Mesodermal cell (in vitro differentiated cells): Measurements from ENCODE around the gene WWC2. TPM values are rescaled to one million over a fixed set of nuclear protein-coding genes. Genes with fewer than 3 reads are reported as not detected.

ENCODE experiments used
- H3K27ac ChIP-seq: 2 replicates; pipeline ENCODE4 v1.7.0; 2013; ENCODE audit warnings: mild to moderate bottlenecking, low read depth, low read length, moderate library complexity; ENCODE audit not compliant: severe bottlenecking
- H3K36me3 ChIP-seq: 2 replicates; pipeline ENCODE4 v1.7.1; 2013; ENCODE audit warnings: mild to moderate bottlenecking, low read length, moderate library complexity; ENCODE audit not compliant: control insufficient read depth, insufficient read depth
- H3K4me1 ChIP-seq: one replicate; pipeline ENCODE4 v1.7.1; 2013; ENCODE audit warnings: mild to moderate bottlenecking, low read length; ENCODE audit not compliant: insufficient read depth, control insufficient read depth, poor library complexity, severe bottlenecking
- H3K4me3 ChIP-seq: 2 replicates; pipeline ENCODE4 v1.7.0; 2013; ENCODE audit warnings: low read length, control low read depth, mild to moderate bottlenecking; ENCODE audit not compliant: insufficient read depth, poor library complexity, severe bottlenecking; ENCODE audit errors: extremely low read depth
- H3K9me3 ChIP-seq: 2 replicates; pipeline ENCODE4 v1.7.1; 2013; ENCODE audit warnings: mild to moderate bottlenecking, low read length, moderate library complexity; ENCODE audit not compliant: control insufficient read depth
- WGBS, 2 experiments: methylation state at CpG; one replicate each; pipeline ENCODE4 v1.1.5; 2013; ENCODE audit warnings: missing lambda C conversion rate in 2 of 2; ENCODE audit not compliant: insufficient coverage in 2 of 2; 5-methylcytosine and 5-hydroxymethylcytosine counted together
- polyA plus RNA-seq, 2 experiments: library from polyadenylated mRNA; stranded (reverse); fragments of 50-300 nt; gene quantifications; one replicate each; pipeline ENCODE4 v1.2.3, GENCODE V29; 2013

Gene WWC2
- polyA plus RNA-seq (2013, experiment 1 of 2), result 37.2 TPM
- 30.8 TPM for polyA plus RNA-seq (2013, experiment 2 of 2)

DNA sequence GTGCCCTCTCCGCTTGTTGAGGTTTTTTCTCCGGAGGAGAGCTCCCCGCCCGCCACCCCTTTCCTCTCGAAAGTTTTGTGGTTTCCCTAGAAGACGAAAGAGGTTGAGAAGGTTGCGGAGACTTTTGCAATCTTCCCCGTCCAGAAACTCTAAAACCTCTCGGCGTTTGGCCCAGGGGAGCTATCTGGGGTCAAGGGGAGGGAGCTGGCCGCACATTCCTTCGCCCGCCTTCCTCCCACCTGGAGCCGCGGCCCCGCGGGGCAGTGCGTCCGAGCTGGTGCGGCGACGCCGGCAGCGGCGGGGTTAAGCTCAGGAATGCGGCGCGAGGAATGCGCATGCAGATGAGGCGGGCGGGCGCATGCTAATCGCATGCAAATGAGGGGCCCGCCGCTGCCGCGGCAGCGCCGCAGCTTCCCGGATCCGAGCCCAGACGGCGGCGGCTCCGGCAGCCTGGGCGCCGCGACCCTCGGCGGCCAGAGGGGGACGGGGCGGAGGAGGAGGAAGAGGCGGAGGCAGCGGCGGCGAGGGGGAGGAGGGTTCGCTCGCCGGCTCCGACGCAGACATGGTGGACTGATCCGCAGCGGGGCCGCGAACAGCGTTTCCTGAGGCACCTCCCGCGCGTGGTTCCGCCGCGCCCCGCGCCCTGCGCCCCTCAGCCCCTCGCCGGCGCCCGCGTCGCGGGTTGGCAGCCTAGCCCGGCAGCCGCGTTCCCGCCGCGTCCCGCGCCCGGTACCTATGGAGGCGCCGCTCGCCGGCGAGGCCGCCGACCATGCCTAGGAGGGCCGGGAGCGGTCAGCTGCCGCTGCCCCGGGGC, at the start of gene WWC2:
Gene WWC2 (plus strand): TSS at position 535 of the 814 bp plus-strand sequence. CDS start 235 bp downstream, at position 770.
- 0% methylated on average over 68 to 73 of the region's 102 CpGs for WGBS, 2 experiments
- Histone ChIP-seq H3K9me3 (no peaks in the 10 kb centered on the region), H3K4me1 (peaks cover 16% of the 10 kb centered on the region), H3K4me3 (peak within 1 kb of the TSS; percentile 83), H3K27ac (peak within 1 kb of the TSS; percentile 99), H3K36me3 (peaks cover 6% of the 10 kb centered on the region)

DNA sequence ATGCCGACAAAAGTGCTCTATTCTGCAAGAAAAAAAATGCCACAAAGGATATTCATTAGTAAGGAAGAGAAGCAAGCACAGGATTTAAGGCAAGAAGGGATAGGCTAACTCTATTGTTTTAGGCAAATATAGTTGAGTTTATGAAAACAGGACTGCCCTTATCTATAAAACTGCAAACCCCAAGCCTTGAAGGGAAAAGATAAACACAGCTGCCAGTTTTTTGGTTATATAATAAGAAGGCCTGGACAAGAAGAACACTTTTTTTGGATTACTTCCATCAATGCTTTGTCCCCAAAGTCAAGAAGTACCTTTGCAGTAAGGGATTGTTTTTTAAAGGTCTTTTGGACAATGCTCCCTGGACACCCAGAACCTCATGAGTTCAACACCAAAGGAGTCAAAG, 45.4 kb upstream of the WWC2 start:
- H3K36me3 ChIP-seq, result no peaks in the 10 kb centered on the region
- no peaks in the 10 kb centered on the region for H3K4me1 ChIP-seq
- H3K9me3 ChIP-seq, result no peaks in the 10 kb centered on the region
- no peak overlapping the region for H3K27ac ChIP-seq
- 86% methylated on average over 1 of the region's 1 CpG; no CpG with 5 or more reads in 1 of the 2 experiments for WGBS, 2 experiments
- H3K4me3 ChIP-seq, result no peak overlapping the region

DNA sequence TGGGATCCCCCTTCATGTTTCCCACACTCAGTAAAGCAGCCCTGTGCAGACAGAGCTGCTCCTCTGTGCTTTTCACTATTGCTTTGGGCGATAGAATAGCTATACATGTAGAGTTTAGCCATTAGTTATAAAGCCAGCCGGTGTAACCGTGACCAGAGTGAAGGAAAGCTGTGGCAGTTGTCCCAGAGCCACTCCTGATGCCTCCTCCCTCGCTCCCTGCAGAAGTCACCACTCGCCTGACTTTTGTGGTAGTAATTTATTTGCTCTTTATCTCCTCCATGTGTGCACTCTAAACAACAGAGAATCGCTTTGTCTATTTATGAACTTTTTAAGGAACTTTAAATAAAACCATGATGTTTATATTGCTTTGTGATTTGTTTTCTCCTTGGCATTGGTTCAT, 41.8 kb upstream of the WWC2 start:
- WGBS, 2 experiments, result 91 to 93% methylated on average over 3 to 4 of the region's 6 CpGs
- H3K36me3 ChIP-seq, result no peaks in the 10 kb centered on the region
- no peak overlapping the region for H3K4me3 ChIP-seq
- no peaks in the 10 kb centered on the region for H3K4me1 ChIP-seq
- peaks cover 5% of the 10 kb centered on the region for H3K9me3 ChIP-seq
- H3K27ac ChIP-seq, result no peak overlapping the region

GRCh38 chr4:183059797-183060196, 39.3 kb upstream of the WWC2 start:
- peaks cover 7% of the 10 kb centered on the region for H3K9me3 ChIP-seq
- no peaks in the 10 kb centered on the region for H3K36me3 ChIP-seq
- H3K4me3 ChIP-seq, result no peak overlapping the region
- no peak overlapping the region for H3K27ac ChIP-seq
- H3K4me1 ChIP-seq, result no peaks in the 10 kb centered on the region
- WGBS, 2 experiments, result no CpG with 5 or more reads among the region's 1 CpG

- Histone ChIP-seq H3K27ac (no peak overlapping the region), H3K36me3 (no peaks in the 10 kb centered on the region), H3K4me1 (no peaks in the 10 kb centered on the region), H3K4me3 (no peak overlapping the region), H3K9me3 (no peaks in the 10 kb centered on the region)
- 88 to 96% methylated on average over 4 of the region's 5 CpGs for WGBS, 2 experiments
These were observed 30.6 kb upstream of the WWC2 start for GRCh38 chr4:183068502-183068901.

DNA sequence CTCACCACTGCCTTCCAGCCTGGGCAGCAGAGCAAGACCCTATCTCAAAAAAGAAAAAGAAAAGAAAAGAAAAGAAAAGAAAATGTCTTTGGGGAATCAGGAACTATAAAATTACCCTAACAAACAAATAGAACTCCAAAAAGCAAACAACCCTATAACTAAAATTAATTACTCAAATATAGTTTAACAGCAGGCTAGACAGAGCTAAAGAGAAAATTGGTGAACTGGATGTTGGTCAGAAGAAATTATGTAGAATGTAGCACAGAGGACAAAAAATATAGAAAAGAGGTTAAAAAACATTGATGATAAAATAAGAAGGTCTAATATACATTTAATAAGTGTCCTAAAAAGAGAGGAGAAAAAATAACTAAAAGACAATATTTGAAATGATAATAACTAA, 27.8 kb upstream of the WWC2 start:
- H3K27ac ChIP-seq, result no peak overlapping the region
- no peaks in the 10 kb centered on the region for H3K9me3 ChIP-seq
- peaks cover 13% of the 10 kb centered on the region for H3K4me1 ChIP-seq
- no peak overlapping the region for H3K4me3 ChIP-seq
- H3K36me3 ChIP-seq, result no peaks in the 10 kb centered on the region

- Histone ChIP-seq H3K36me3 (no peaks in the 10 kb centered on the region), H3K9me3 (no peaks in the 10 kb centered on the region)
- WGBS, 2 experiments, result 83% methylated on average over 2 of the region's 2 CpGs; no CpG with 5 or more reads in 1 of the 2 experiments
These were observed 26.9 kb upstream of the WWC2 start for GRCh38 chr4:183072176-183072575.

GRCh38 chr4:183073838-183074145, 25.3 kb upstream of the WWC2 start:
- Histone ChIP-seq H3K36me3 (no peaks in the 10 kb centered on the region), H3K4me3 (no peak overlapping the region), H3K27ac (peak overlapping the region; percentile 83), H3K4me1 (peaks cover 13% of the 10 kb centered on the region), H3K9me3 (no peaks in the 10 kb centered on the region)
- 57% methylated on average over 1 of the region's 2 CpGs; no CpG with 5 or more reads in 1 of the 2 experiments for WGBS, 2 experiments

More at GRCh38 chr4:183072176-183072575, 26.9 kb upstream of the WWC2 start:
- Histone ChIP-seq H3K4me3 (no peak overlapping the region), H3K4me1 (peaks cover 13% of the 10 kb centered on the region), H3K27ac (no peak overlapping the region)

GRCh38 chr4:183074288-183074990, 24.6 kb upstream of the WWC2 start:
- 61 to 73% methylated on average over 4 to 6 of the region's 7 CpGs for WGBS, 2 experiments
- H3K9me3 ChIP-seq, result no peaks in the 10 kb centered on the region
- H3K4me1 ChIP-seq, result peaks cover 13% of the 10 kb centered on the region
- no peaks in the 10 kb centered on the region for H3K36me3 ChIP-seq
- no peak overlapping the region for H3K4me3 ChIP-seq
- H3K27ac ChIP-seq, result peak overlapping the region; percentile 83

DNA sequence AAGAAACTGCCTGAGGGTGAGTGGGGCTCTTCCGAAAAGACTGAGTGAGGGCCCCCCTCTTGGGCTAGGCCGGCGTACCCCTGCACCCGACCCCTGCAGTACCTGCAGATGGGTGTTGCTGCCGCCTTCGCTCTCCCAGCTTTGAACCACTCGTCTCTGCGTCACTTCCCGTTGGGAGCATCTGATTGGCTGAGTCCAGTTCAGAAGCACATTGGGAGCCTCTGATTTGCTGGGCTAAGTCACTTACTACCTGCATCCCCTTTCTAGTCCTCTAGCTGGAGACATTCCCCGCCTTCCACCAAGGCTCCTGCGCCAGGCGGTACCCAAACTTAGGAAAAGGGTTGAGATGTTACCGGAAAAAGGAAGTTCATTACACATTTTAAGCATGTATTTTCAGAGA, 20.4 kb upstream of the WWC2 start:
- no peaks in the 10 kb centered on the region for H3K36me3 ChIP-seq
- no peak overlapping the region for H3K27ac ChIP-seq
- peaks cover 13% of the 10 kb centered on the region for H3K4me1 ChIP-seq
- 96 to 99% methylated on average over 9 to 11 of the region's 13 CpGs for WGBS, 2 experiments
- no peak overlapping the region for H3K4me3 ChIP-seq
- no peaks in the 10 kb centered on the region for H3K9me3 ChIP-seq
